ENCODE measurements around the gene WAC.
"Not testable (repeated sequence)": the region's sequence is repeated elsewhere in the genome, so short reads cannot be mapped to it uniquely, and the experiment has no call there.

Gene WAC, protein sequence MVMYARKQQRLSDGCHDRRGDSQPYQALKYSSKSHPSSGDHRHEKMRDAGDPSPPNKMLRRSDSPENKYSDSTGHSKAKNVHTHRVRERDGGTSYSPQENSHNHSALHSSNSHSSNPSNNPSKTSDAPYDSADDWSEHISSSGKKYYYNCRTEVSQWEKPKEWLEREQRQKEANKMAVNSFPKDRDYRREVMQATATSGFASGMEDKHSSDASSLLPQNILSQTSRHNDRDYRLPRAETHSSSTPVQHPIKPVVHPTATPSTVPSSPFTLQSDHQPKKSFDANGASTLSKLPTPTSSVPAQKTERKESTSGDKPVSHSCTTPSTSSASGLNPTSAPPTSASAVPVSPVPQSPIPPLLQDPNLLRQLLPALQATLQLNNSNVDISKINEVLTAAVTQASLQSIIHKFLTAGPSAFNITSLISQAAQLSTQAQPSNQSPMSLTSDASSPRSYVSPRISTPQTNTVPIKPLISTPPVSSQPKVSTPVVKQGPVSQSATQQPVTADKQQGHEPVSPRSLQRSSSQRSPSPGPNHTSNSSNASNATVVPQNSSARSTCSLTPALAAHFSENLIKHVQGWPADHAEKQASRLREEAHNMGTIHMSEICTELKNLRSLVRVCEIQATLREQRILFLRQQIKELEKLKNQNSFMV
- 261 to 275 (median 268) reads per million in 3 donors for total RNA-seq

DNA sequence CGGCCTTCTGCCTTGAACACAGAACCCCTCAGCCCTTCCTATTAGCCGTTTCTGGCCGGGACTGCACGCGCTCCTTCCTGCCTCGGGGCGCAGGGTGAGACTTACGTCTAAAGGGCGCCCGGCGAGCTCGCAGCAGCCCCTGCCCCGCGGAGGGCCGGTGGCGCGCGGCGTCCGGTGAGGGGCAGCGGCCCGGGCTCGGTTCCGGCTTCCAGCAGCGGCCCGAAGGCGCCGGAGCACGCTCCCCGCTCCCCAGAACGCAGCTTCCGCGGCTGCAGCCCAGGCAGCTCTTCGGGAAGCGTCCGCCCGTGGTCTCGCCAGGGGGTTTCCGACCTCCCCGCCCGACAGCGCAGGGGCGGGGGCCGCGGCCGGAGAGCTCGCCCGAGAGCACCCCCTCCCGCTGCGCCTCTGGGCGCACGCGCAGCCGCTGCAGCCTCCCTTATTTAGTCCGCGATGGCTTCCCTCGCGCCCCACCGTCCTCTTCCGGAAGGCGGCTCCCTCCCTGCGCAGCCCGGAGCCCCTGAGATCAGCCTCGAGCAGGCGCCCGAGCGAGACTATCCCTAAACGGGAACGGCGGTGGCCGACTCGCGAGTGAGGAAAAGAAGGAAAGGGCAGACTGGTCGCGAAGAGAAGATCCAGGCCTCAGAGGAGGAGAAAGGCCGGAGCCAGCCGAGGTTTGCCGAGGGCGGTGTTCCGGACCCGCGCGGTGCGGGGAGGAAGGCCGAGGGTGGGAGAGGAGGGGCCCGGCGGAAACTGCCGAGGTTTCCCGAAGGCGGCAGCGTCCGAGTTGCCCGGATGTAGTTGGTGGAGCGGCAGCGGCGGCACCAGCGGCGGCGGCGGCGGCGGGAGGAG is at the start of gene WAC:
Gene WAC, plus strand, starts transcription at position 782 of the 849 bp plus-strand sequence. CDS start 462 bp downstream, outside the sequence.
- H3K36me3 ChIP-seq (ENCODE audit: control insufficient read depth, insufficient read depth, low read length): peaks cover 11% of the 10 kb centered on the region
- peak; percentile 92 to 94 (median 93) for DNase-seq
- H3K4me3 ChIP-seq (ENCODE audit: insufficient read depth, low read depth, low read length, poor library complexity, severe bottlenecking): peak within 1 kb of the TSS; percentile 97
- no peaks in the 10 kb centered on the region for H3K9me3 ChIP-seq (ENCODE audit: control insufficient read depth, low read length)
- peaks cover 9% of the 10 kb centered on the region for H3K4me1 ChIP-seq (ENCODE audit: control insufficient read depth, insufficient read depth, low read length, poor library complexity, severe bottlenecking)
- H3K27me3 ChIP-seq (replicated peaks; ENCODE audit: control insufficient read depth, insufficient read depth, low read length, poor library complexity, severe bottlenecking): no peaks in the 10 kb centered on the region
- H3K27ac ChIP-seq (ENCODE audit: insufficient read depth, low read length, poor library complexity, severe bottlenecking): peak within 1 kb of the TSS; percentile 100

DNA sequence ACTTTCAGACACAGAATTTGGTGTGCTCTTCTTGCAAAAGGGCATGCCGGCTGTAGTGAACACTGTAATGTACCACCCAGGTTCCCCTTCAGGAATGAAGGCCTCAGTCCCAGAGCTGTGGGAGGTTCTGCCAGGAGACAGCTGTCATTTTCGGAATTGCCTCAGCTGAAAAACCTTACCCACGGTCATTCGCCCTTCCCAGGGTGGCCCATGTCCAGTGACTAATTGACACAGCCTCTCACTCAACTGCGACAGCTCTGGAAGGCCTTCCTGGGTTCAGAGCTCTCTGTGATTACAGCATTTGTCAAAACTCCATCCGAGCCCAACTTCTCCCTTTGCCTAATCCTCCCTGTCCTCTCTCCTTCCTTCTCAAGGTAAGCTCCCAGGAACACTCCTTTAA is 43.7 kb upstream of the WAC start:
- Histone ChIP-seq H3K9me3 (ENCODE audit: control insufficient read depth, low read length) (no peaks in the 10 kb centered on the region), H3K27ac (ENCODE audit: insufficient read depth, low read length, poor library complexity, severe bottlenecking) (no peak overlapping the region), H3K4me3 (ENCODE audit: insufficient read depth, low read depth, low read length, poor library complexity, severe bottlenecking) (no peak overlapping the region), H3K4me1 (ENCODE audit: control insufficient read depth, insufficient read depth, low read length, poor library complexity, severe bottlenecking) (no peaks in the 10 kb centered on the region), H3K36me3 (ENCODE audit: control insufficient read depth, insufficient read depth, low read length) (no peaks in the 10 kb centered on the region), H3K27me3 (replicated peaks; ENCODE audit: control insufficient read depth, insufficient read depth, low read length, poor library complexity, severe bottlenecking) (no peaks in the 10 kb centered on the region)
- no peak for DNase-seq

DNA sequence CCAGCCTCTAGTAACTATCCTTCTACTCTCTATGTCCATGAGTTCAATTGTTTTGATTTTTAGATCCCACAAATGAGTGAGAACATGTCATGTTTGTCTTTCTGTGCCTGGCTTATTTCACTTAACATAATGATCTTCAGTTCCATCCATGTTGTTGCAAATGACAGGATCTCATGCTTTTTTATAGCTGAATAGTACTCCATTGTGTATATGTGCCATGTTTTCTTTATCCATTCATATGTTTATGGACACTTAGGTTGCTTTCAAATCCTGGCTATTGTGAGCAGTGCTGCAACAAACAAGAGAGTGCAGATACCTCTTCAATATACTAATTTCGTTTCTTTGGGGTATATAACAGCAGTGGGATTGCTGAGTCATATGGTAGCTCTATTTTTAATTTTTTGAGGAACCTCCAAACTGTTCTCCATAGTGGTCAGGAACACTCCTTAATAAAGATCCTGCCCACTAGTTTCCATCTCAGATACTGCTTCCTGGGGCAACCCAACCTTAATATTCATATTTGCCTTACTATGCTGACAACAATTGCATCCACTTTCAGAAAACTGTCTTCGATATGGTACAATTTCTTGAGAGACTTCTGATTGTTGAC is 42.6 kb upstream of the WAC start:
- H3K4me1 ChIP-seq (ENCODE audit: control insufficient read depth, insufficient read depth, low read length, poor library complexity, severe bottlenecking); H3K4me3 ChIP-seq (ENCODE audit: insufficient read depth, low read depth, low read length, poor library complexity, severe bottlenecking); DNase-seq; H3K36me3 ChIP-seq (ENCODE audit: control insufficient read depth, insufficient read depth, low read length); H3K27me3 ChIP-seq (replicated peaks; ENCODE audit: control insufficient read depth, insufficient read depth, low read length, poor library complexity, severe bottlenecking); H3K27ac ChIP-seq (ENCODE audit: insufficient read depth, low read length, poor library complexity, severe bottlenecking); H3K9me3 ChIP-seq (ENCODE audit: control insufficient read depth, low read length): not testable (repeated sequence)

DNA sequence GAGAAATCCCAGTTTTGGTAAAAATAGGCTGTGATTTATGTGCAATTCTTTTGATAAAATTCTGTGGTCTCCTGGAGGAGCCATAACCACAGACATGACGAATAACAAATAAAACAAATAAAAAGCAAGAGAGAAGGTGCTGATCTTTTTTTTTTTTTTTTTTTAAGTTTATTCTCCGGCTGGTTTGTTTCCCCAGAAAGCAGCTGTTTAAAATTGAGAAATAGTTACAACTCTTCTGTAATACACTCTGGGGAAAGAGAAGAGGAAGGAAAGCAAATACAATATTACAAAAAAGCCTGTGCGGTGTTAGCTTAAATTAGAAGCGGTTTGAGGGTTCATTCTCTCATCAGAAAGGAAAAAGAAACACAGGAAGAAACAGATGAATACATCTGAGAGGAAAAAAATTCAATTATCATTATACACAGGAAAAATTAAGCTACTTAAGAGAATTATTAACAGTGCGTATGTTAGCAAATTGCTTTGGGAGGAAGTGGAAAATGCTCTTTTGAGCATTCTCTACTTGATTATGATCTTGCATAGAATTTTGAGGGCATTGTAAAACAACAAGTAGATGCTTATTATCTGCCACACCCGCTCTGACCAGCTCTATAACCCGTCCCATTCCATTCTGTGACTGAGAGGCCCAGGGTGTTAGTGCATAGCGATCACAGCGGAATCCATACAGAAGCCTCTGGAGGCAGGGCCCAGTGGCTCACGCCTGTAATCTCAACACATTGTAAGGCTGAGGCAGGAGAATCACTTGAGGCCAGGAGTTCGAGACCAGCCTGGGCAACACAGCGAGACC is 40.6 kb upstream of the WAC start:
- DNase-seq: no peak
- Histone ChIP-seq H3K27ac (ENCODE audit: insufficient read depth, low read length, poor library complexity, severe bottlenecking) (no peak overlapping the region), H3K27me3 (replicated peaks; ENCODE audit: control insufficient read depth, insufficient read depth, low read length, poor library complexity, severe bottlenecking) (no peaks in the 10 kb centered on the region), H3K36me3 (ENCODE audit: control insufficient read depth, insufficient read depth, low read length) (no peaks in the 10 kb centered on the region), H3K4me3 (ENCODE audit: insufficient read depth, low read depth, low read length, poor library complexity, severe bottlenecking) (no peak overlapping the region), H3K4me1 (ENCODE audit: control insufficient read depth, insufficient read depth, low read length, poor library complexity, severe bottlenecking) (no peaks in the 10 kb centered on the region), H3K9me3 (ENCODE audit: control insufficient read depth, low read length) (no peaks in the 10 kb centered on the region)

DNA sequence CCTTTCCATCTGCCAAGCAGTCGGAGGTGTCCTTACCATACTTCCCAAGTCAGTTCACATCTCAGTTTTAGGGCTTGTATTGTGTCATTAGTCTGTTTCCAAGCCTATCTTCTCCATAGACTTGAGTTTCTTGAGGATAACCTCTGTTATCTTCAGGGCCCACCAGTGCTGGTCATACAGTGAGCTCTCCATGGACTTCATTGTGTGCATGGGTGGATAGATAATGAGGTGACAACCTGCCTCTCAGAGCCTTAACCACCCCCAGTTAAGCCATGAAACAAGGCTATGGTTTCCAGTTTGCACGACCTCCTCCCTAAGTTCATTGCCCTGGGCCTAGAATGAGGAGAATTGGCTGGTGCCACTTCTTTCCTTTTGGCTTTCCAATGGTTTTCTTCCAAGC is 38.5 kb upstream of the WAC start:
- Histone ChIP-seq H3K36me3 (ENCODE audit: control insufficient read depth, insufficient read depth, low read length) (no peaks in the 10 kb centered on the region), H3K4me3 (ENCODE audit: insufficient read depth, low read depth, low read length, poor library complexity, severe bottlenecking) (no peak overlapping the region), H3K4me1 (ENCODE audit: control insufficient read depth, insufficient read depth, low read length, poor library complexity, severe bottlenecking) (no peaks in the 10 kb centered on the region), H3K27me3 (replicated peaks; ENCODE audit: control insufficient read depth, insufficient read depth, low read length, poor library complexity, severe bottlenecking) (no peaks in the 10 kb centered on the region), H3K27ac (ENCODE audit: insufficient read depth, low read length, poor library complexity, severe bottlenecking) (no peak overlapping the region), H3K9me3 (ENCODE audit: control insufficient read depth, low read length) (no peaks in the 10 kb centered on the region)
- DNase-seq: no peak

DNA sequence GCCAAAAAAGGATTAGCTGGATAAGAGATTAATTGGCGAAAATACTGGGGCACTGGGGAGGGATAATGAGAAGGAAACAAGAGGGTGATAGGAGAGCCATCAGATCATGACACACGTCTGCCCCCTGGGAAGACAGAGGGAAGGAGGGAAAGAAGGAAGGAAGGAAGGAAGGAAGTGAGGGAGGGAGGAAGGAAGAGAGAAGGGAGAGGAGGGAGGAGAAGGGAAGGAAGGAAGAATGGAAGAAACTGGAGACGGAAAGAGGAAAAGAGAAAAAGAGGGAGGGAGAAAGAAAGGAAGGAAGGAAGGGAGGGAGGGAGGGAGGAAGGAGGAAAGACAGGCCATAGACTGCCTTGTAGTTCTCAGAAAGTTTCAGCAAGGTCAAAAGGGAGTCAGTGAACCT is 37.8 kb upstream of the WAC start:
- Histone ChIP-seq H3K4me3 (ENCODE audit: insufficient read depth, low read depth, low read length, poor library complexity, severe bottlenecking) (no peak overlapping the region), H3K36me3 (ENCODE audit: control insufficient read depth, insufficient read depth, low read length) (no peaks in the 10 kb centered on the region), H3K9me3 (ENCODE audit: control insufficient read depth, low read length) (no peaks in the 10 kb centered on the region), H3K27me3 (replicated peaks; ENCODE audit: control insufficient read depth, insufficient read depth, low read length, poor library complexity, severe bottlenecking) (no peaks in the 10 kb centered on the region), H3K4me1 (ENCODE audit: control insufficient read depth, insufficient read depth, low read length, poor library complexity, severe bottlenecking) (no peaks in the 10 kb centered on the region), H3K27ac (ENCODE audit: insufficient read depth, low read length, poor library complexity, severe bottlenecking) (no peak overlapping the region)
- DNase-seq: no peak

DNA sequence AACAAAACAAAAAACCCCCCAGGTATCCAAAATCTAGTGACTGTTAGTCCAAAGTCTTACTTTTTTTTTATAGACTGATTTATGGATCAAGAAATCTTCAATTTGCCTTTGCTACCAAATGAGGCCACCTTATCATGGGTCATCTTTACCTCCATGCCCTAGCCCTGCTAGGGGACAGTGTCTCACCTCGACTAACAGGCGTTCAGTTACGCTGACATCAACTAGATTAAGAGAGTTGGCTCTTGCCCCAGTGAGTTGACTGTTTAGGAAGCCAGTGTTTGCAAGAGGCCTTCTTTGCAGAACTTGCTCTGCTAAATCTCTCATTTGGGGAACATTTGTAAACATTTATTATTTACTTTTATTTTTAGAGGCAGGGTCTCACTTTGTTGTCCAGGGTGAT is 36.9 kb upstream of the WAC start:
- H3K27ac ChIP-seq (ENCODE audit: insufficient read depth, low read length, poor library complexity, severe bottlenecking): no peak overlapping the region
- no peaks in the 10 kb centered on the region for H3K27me3 ChIP-seq (replicated peaks; ENCODE audit: control insufficient read depth, insufficient read depth, low read length, poor library complexity, severe bottlenecking)
- no peak for DNase-seq
- H3K9me3 ChIP-seq (ENCODE audit: control insufficient read depth, low read length): no peaks in the 10 kb centered on the region
- H3K4me1 ChIP-seq (ENCODE audit: control insufficient read depth, insufficient read depth, low read length, poor library complexity, severe bottlenecking): no peaks in the 10 kb centered on the region
- H3K4me3 ChIP-seq (ENCODE audit: insufficient read depth, low read depth, low read length, poor library complexity, severe bottlenecking): no peak overlapping the region
- no peaks in the 10 kb centered on the region for H3K36me3 ChIP-seq (ENCODE audit: control insufficient read depth, insufficient read depth, low read length)

DNA sequence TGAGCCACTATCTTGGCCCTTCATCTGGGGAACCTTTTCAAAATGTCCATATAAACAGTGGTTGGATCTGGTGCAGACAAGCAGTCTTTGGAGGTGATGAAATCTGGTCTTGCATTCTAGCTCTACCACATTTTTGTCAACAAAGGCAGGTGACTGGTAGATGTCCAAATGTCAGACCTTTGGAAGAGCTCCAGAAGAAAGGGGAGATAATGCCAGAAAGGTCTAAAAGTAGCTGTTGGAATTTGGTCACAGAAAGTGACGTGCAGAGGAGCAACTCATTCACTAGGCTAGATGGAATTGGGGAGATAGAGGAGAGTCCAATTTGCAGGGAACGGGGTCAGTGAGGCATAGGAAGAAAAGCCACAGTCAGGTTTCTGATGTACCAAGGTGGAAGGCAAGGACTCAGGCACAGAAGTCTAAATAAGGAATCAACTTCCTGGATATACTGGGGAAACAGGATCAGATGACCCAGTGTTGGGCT is 36.4 kb upstream of the WAC start:
- H3K27ac ChIP-seq (ENCODE audit: insufficient read depth, low read length, poor library complexity, severe bottlenecking): no peak overlapping the region
- H3K4me1 ChIP-seq (ENCODE audit: control insufficient read depth, insufficient read depth, low read length, poor library complexity, severe bottlenecking): no peaks in the 10 kb centered on the region
- H3K4me3 ChIP-seq (ENCODE audit: insufficient read depth, low read depth, low read length, poor library complexity, severe bottlenecking): no peak overlapping the region
- H3K27me3 ChIP-seq (replicated peaks; ENCODE audit: control insufficient read depth, insufficient read depth, low read length, poor library complexity, severe bottlenecking): no peaks in the 10 kb centered on the region
- H3K36me3 ChIP-seq (ENCODE audit: control insufficient read depth, insufficient read depth, low read length): no peaks in the 10 kb centered on the region
- H3K9me3 ChIP-seq (ENCODE audit: control insufficient read depth, low read length): no peaks in the 10 kb centered on the region
- no peak for DNase-seq
